ENCODE measurements around the gene HS3ST2. TPM values are rescaled to one million over a fixed set of nuclear protein-coding genes. Genes with fewer than 3 reads are reported as not detected.

HS3ST2 gene
- total RNA-seq, 1 donor from 2014 or later, result not detected

DNA sequence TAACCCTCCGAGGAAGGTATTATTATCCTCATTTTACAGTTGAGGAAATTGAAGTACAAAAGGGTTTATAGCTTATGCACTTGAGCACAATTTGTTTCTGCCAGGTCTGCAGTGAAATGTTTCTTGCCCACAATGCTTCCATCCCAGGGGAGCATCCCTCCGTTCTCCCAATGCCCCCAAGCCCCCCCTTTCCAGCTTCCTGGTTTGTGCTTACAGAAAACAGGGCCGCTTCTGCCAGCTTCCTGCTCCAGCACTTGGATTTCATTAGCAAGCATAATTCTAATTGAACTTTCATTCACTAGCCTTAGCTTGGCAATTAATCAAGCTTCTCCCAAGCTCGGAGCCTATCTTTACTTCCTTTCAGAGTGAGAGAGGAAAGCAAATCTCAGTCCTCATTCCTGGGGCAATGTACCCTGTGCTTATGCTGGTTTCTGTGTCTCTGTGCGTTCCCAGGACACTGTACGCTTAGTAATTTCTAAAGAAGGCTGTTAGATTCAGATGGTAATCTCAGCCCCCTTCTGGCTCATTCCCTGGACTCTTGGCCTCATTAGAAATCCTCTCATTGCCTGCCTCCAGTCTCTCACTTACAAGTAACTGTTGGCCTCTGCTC, 141.6 kb downstream of the HS3ST2 start:
- Histone ChIP-seq H3K9ac (ENCODE audit: low read depth in 1 of 3, low read length in 3 of 3) (no peak overlapping the region), H3K4me1 (ENCODE audit: control insufficient read depth in 3 of 3, insufficient read depth in 3 of 3, low read length in 3 of 3) (no peaks in the 10 kb centered on the region), H3K4me3 (ENCODE audit: low read length in 3 of 3) (no peak overlapping the region), H3K27me3 (ENCODE audit: control insufficient read depth in 3 of 3, insufficient read depth in 3 of 3, low read length in 3 of 3) (no peaks in the 10 kb centered on the region), H3K9me3 (ENCODE audit: control insufficient read depth in 3 of 3, low read length in 3 of 3) (no peaks in the 10 kb centered on the region), H3K36me3 (ENCODE audit: control insufficient read depth in 3 of 3, insufficient read depth in 3 of 3, low read length in 3 of 3) (no peaks in the 10 kb centered on the region), H3K27ac (ENCODE audit: low read depth, low read length) (no peak overlapping the region)

DNA sequence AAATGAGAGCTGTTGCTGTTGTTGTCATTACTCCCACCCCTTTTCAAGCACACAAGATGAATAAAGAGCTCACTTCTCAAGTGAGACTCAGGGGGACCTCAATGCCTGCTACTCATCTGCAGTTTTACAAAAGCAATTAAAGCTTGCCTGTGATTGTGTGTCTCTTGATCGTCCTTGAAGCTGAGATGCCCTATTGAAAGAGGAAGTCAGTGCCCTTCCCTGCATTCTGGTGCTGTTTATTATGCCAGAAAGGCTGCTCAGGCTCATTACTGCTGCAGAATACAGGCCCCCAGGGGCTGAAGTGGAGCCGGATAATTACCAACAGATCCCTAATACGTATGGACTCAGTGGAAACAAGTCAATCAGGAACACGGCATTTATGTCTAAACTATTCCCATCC, 147.2 kb downstream of the HS3ST2 start:
- Histone ChIP-seq H3K36me3 (ENCODE audit: control insufficient read depth in 3 of 3, insufficient read depth in 3 of 3, low read length in 3 of 3) (no peaks in the 10 kb centered on the region), H3K4me3 (ENCODE audit: low read length in 3 of 3) (no peak overlapping the region), H3K27me3 (ENCODE audit: control insufficient read depth in 3 of 3, insufficient read depth in 3 of 3, low read length in 3 of 3) (no peaks in the 10 kb centered on the region), H3K27ac (ENCODE audit: low read depth, low read length) (no peak overlapping the region), H3K4me1 (ENCODE audit: control insufficient read depth in 3 of 3, insufficient read depth in 3 of 3, low read length in 3 of 3) (no peaks in the 10 kb centered on the region), H3K9me3 (ENCODE audit: control insufficient read depth in 3 of 3, low read length in 3 of 3) (no peaks in the 10 kb centered on the region), H3K9ac (ENCODE audit: low read depth in 1 of 3, low read length in 3 of 3) (no peak overlapping the region)

DNA sequence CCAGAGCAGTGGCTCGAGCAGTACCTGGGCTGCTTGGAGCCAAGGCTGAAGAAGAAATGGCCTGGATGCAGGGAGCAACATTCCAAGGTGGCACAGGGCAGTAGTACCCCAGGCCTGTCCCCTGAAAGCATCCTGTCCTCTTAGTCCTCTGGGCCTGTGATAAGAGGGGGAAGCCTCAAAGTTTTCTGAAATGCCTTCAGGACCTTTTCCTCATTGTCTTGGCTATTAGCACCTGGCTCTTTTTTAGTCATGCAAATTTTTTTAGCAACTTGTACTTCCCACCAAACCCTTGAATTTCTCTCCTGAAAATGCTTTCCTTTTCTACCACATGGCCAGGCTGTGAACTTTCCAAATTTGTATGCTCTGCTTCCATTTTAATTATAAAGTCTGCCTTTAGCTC, 148.9 kb downstream of the HS3ST2 start:
- Histone ChIP-seq H3K36me3 (ENCODE audit: control insufficient read depth in 3 of 3, insufficient read depth in 3 of 3, low read length in 3 of 3) (no peaks in the 10 kb centered on the region), H3K27me3 (ENCODE audit: control insufficient read depth in 3 of 3, insufficient read depth in 3 of 3, low read length in 3 of 3) (no peaks in the 10 kb centered on the region), H3K4me3 (ENCODE audit: low read length in 3 of 3) (no peak overlapping the region), H3K27ac (ENCODE audit: low read depth, low read length) (no peak overlapping the region), H3K9me3 (ENCODE audit: control insufficient read depth in 3 of 3, low read length in 3 of 3) (no peaks in the 10 kb centered on the region), H3K9ac (ENCODE audit: low read depth in 1 of 3, low read length in 3 of 3) (no peak overlapping the region), H3K4me1 (ENCODE audit: control insufficient read depth in 3 of 3, insufficient read depth in 3 of 3, low read length in 3 of 3) (no peaks in the 10 kb centered on the region)

All from skeletal muscle tissue (tissue), 4 donors.